Tibial nerve (tissue), 4 donors: ENCODE measurements around the gene ATG7. TPM values are rescaled to one million over a fixed set of nuclear protein-coding genes. Genes with fewer than 3 reads are reported as not detected.
A peak's percentile ranks its signal among the peaks of the same experiment; 100 is the strongest.

Experiments used
- DNase-seq, 2 donors: peaks; one replicate each; pipeline ENCODE4 v3.0.0-alpha.2; 2019; ENCODE audit warnings: low spot score in 2 of 2
- H3K27ac ChIP-seq, 4 donors: fragments of 200-600 bp; sonication (generic) in 3 of 4; one replicate each; pipeline ENCODE4 v1.5.1; 2017 to 2019; ENCODE audit warnings: mild to moderate bottlenecking in 1 of 4
- H3K27me3 ChIP-seq, 2 donors: fragments of 200-600 bp; sonication (generic) in 1 of 2; one replicate each; pipeline versions ENCODE4 v1.5.1 to v1.6.0; 2017 to 2019
- H3K36me3 ChIP-seq, 3 donors: fragments of 200-600 bp; sonication (generic); one replicate each; pipeline ENCODE4 v1.5.1; 2018 to 2019
- H3K4me1 ChIP-seq, 4 donors: fragments of 200-600 bp; sonication (generic) in 3 of 4; one replicate each; pipeline ENCODE4 v1.5.1; 2017 to 2019
- H3K4me3 ChIP-seq, 4 donors: fragments of 200-600 bp; sonication (generic) in 3 of 4; one replicate each; pipeline ENCODE4 v1.5.1; 2017 to 2019; ENCODE audit warnings: mild to moderate bottlenecking in 1 of 4, moderate library complexity in 1 of 4
- H3K9me3 ChIP-seq, 4 donors: fragments of 200-600 bp; sonication (generic) in 3 of 4; one replicate each; pipeline ENCODE4 v1.5.1; 2017 to 2019
- EP300 ChIP-seq, 2 donors: sonication (generic); formaldehyde crosslinking; IDR thresholded peaks; one replicate each; pipeline ENCODE4 v1.6.1; 2017; ENCODE audit warnings: antibody characterized with exemption in 2 of 2, mild to moderate bottlenecking in 1 of 2
- POLR2A ChIP-seq, 2 donors: fragments of 450-650 bp; IDR thresholded peaks; one replicate each; pipeline ENCODE4 v1.6.1; 2017; ENCODE audit warnings: antibody characterized with exemption in 2 of 2, mild to moderate bottlenecking in 2 of 2, moderate library complexity in 2 of 2
- WGBS, 2 donors: methylation state at CpG; one replicate each; pipeline ENCODE4 v1.1.5; 2018; 5-methylcytosine and 5-hydroxymethylcytosine counted together
- total RNA-seq, 4 donors: library from RNA; depleted of rRNA; stranded (reverse); fragments of >200 nt; gene quantifications; one replicate each; pipeline ENCODE4 v1.1.0, GENCODE V29; 2016
- TF ChIP-seq, protein P1 (sequence below), 5 experiments: fragments of 200-600 bp in 3 of 5; fragments of 450-650 bp in 2 of 5; sonication (generic) in 3 of 5; IDR thresholded peaks; one replicate each; pipeline ENCODE4 v1.5.1; 2016 to 2019; ENCODE audit warnings: antibody characterized with exemption in 5 of 5, mild to moderate bottlenecking in 3 of 5, moderate library complexity in 2 of 5

Gene ATG7
- total RNA-seq, 4 donors from 2014 or later: 71.0 to 94.0 (median 76.2) TPM

DNA sequence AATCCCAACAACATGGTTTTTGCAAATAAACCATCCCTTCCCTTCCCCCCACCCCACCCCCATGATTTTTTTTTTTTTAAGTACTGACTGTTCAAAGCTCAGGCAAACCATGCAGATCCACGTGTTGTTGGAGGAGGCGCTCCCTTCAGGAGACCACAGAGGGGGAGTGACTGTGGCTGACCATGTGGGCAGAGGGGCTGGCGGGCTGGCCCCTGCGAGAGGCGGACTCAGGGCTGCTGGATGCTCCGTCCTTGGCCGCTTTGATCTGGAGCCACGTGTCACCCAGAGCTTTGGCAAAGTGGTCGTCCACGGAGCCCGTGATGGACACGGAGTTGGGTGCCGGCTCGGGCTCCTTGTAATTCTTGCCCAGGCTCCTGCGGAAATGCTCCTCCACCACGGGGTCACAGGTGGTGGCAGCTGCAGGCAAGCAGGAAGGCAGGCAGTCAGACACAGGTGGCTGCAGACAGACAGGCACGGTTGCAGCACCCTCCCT lies 286.3 kb downstream of the ATG7 start:
- H3K36me3 ChIP-seq: peaks cover 0 to 54% (median 0%) of the 10 kb centered on the region in 3 donors
- 51 to 68% methylated on average over 9 to 16 of the region's 17 CpGs for WGBS, 2 donors
- H3K4me3 ChIP-seq: no peak overlapping the region
- H3K9me3 ChIP-seq: no peaks in the 10 kb centered on the region
- DNase-seq: no peak
- H3K4me1 ChIP-seq: peaks cover 3 to 99% (median 81%) of the 10 kb centered on the region in 4 donors
- no peaks in the 10 kb centered on the region for H3K27me3 ChIP-seq
- TF ChIP-seq POLR2A (IDR thresholded peaks at IDR 0.05): no peak
- TF ChIP-seq, protein P1, sequence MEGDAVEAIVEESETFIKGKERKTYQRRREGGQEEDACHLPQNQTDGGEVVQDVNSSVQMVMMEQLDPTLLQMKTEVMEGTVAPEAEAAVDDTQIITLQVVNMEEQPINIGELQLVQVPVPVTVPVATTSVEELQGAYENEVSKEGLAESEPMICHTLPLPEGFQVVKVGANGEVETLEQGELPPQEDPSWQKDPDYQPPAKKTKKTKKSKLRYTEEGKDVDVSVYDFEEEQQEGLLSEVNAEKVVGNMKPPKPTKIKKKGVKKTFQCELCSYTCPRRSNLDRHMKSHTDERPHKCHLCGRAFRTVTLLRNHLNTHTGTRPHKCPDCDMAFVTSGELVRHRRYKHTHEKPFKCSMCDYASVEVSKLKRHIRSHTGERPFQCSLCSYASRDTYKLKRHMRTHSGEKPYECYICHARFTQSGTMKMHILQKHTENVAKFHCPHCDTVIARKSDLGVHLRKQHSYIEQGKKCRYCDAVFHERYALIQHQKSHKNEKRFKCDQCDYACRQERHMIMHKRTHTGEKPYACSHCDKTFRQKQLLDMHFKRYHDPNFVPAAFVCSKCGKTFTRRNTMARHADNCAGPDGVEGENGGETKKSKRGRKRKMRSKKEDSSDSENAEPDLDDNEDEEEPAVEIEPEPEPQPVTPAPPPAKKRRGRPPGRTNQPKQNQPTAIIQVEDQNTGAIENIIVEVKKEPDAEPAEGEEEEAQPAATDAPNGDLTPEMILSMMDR (IDR thresholded peaks at IDR 0.05): no peak
- TF ChIP-seq EP300 (IDR thresholded peaks at IDR 0.05): no peak
- H3K27ac ChIP-seq: peak overlapping the region; percentile 25 to 97 (median 66)

- TF ChIP-seq, protein P1 (IDR thresholded peaks at IDR 0.05): no peak
- TF ChIP-seq POLR2A (IDR thresholded peaks at IDR 0.05) (no peak), EP300 (IDR thresholded peaks at IDR 0.05) (no peak)
- Histone ChIP-seq H3K27me3 (no peaks in the 10 kb centered on the region), H3K36me3 (peaks cover 0 to 61% (median 0%) of the 10 kb centered on the region in 3 donors), H3K4me1 (peaks cover 3 to 98% (median 78%) of the 10 kb centered on the region in 4 donors), H3K9me3 (no peaks in the 10 kb centered on the region), H3K27ac (peak overlapping the region in 3 of 4 donors; percentile 25 to 97 (median 83)), H3K4me3 (no peak overlapping the region)
- 79 to 82% methylated on average over 31 to 37 of the region's 37 CpGs for WGBS, 2 donors
- DNase-seq: no peak
Observed at GRCh38 chr3:11558918-11559815, 287.0 kb downstream of the ATG7 start.

- Histone ChIP-seq H3K4me1 (peaks cover 3 to 98% (median 73%) of the 10 kb centered on the region in 4 donors), H3K4me3 (no peak overlapping the region), H3K36me3 (peaks cover 0 to 61% (median 4%) of the 10 kb centered on the region in 3 donors), H3K27ac (peak overlapping the region; percentile 9 to 97 (median 50)), H3K27me3 (no peaks in the 10 kb centered on the region), H3K9me3 (no peaks in the 10 kb centered on the region)
- WGBS, 2 donors: 38 to 42% methylated on average over 15 of the region's 15 CpGs
- TF ChIP-seq POLR2A (IDR thresholded peaks at IDR 0.05) (no peak), EP300 (IDR thresholded peaks at IDR 0.05) (no peak)
- TF ChIP-seq, protein P1 (IDR thresholded peaks at IDR 0.05): no peak
- no peak for DNase-seq
Observed at GRCh38 chr3:11559816-11560633, 287.8 kb downstream of the ATG7 start.

DNA sequence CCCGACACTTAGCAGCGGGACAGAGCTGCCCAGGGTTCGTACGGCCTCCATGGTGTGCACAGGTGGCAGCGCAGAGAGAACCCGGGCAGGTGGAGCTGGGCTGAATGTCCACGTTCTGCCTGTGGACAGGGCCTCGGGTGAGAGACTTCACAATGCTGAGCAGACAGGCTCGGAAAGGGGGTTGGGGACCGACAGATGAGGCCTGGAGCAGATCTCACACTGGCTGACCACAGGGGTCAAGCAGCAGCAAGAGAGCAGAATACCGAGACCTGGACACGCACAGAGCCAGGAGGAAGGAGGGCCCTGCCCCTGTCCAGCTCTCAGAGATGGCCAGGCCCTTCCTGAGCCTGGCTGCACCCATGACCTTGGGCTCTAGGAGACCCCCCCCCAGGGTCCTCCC lies 288.5 kb downstream of the ATG7 start:
- peaks cover 3 to 98% (median 69%) of the 10 kb centered on the region in 4 donors for H3K4me1 ChIP-seq
- whole genome bisulfite sequencing, 2 donors: 60 to 65% methylated on average over 12 of the region's 12 CpGs

More for the DNA sequence above, 288.5 kb downstream of the ATG7 start:
- no peak for DNase-seq
- Histone ChIP-seq H3K36me3 (peaks cover 0 to 62% (median 4%) of the 10 kb centered on the region in 3 donors), H3K9me3 (no peaks in the 10 kb centered on the region), H3K27ac (peak overlapping the region; percentile 9 to 97 (median 72)), H3K4me3 (no peak overlapping the region), H3K27me3 (no peaks in the 10 kb centered on the region)
- TF ChIP-seq, protein P1 (IDR thresholded peaks at IDR 0.05): no peak
- TF ChIP-seq EP300 (IDR thresholded peaks at IDR 0.05) (no peak), POLR2A (IDR thresholded peaks at IDR 0.05) (no peak)
